Pancreas (tissue), 10 donors: ENCODE measurements around the gene CRYGN. TPM values are rescaled to one million over a fixed set of nuclear protein-coding genes. Genes with fewer than 3 reads are reported as not detected.
A peak's percentile ranks its signal among the peaks of the same experiment; 100 is the strongest.

ENCODE experiments used
- ATAC-seq, 4 donors: fragments of 200-7000 bp; cut with Tn5 transposase; one replicate each; pipeline versions ENCODE4 v1.8.0 to v1.9.1; 2020; ENCODE audit warnings: mild to moderate bottlenecking in 4 of 4, moderate library complexity in 4 of 4
- DNase-seq, 6 donors: peaks; one replicate each; pipeline ENCODE4 v3.0.0-alpha.2; 2020
- FAIRE-seq: peaks from 2 replicates; lab custom pipeline; 2012; peaks lifted over from hg19 to GRCh38; lab: Jason Lieb, UNC
- H3K27ac ChIP-seq, 4 donors: fragments of 200-600 bp; sonication (generic); 1 replicate in 3 of 4; 2 replicates in 1 of 4; pipeline versions ENCODE4 v1.5.0 to v1.8.0; 2020
- H3K27me3 ChIP-seq, 4 donors: fragments of 200-600 bp; one replicate each; pipeline ENCODE4 v1.8.0; 2021
- H3K36me3 ChIP-seq, 3 donors: fragments of 200-600 bp; sonication (generic) in 1 of 3; one replicate each; pipeline versions ENCODE4 v1.5.0 to v1.8.0; 2020 to 2021
- H3K4me1 ChIP-seq, 3 donors: fragments of 200-600 bp; one replicate each; pipeline ENCODE4 v1.8.0; 2021
- H3K4me3 ChIP-seq, 4 donors: fragments of 200-600 bp; sonication (generic) in 2 of 4; one replicate each; pipeline versions ENCODE4 v1.5.0 to v1.8.0; 2020 to 2021
- H3K9me3 ChIP-seq, 4 donors: fragments of 200-600 bp; one replicate each; pipeline ENCODE4 v1.8.0; 2021
- WGBS, 2 donors: extraction: QIAGEN DNeasy Blood & Tissue Kit; methylation state at CpG; one replicate each; pipeline ENCODE4 v1.1.7; 2013; 5-methylcytosine and 5-hydroxymethylcytosine counted together
- intact Hi-C, 3 donors: fragments of 100-400 bp; cut with DNase I; formaldehyde crosslinking; loops; one replicate each; pipeline versions ENCODE4 v1.11.1 to v1.14.2; 2022
- polyA plus RNA-seq, 2 donors: library from polyadenylated mRNA; stranded (reverse); fragments of 200-250 nt; gene quantifications; one replicate each; pipeline ENCODE4 v1.2.3, GENCODE V29; 2013
- total RNA-seq, 6 donors: library from RNA; stranded (reverse); fragmentation: NEBNext Ultra II Directional in 4 of 6; extraction: Animal tissue kit (Norgen Biotek cat#: 25700) in 4 of 6; gene quantifications; one replicate each; pipeline versions ENCODE4 v1.2.1 to v1.2.4, GENCODE V29; 2021 to 2023
- TF ChIP-seq, protein P1 (sequence below), 4 donors: fragments of 200-600 bp; sonication (generic) in 3 of 4; IDR thresholded peaks; one replicate each; pipeline versions ENCODE4 v1.5.0 to v1.8.0; 2021; ENCODE audit warnings: antibody characterized with exemption in 4 of 4
- donor health status: healthy with polysubstance abuse.
- donor health status: DM: no; HTN: no; CAD: no; lungs with moderate emphysema.
- donor health status: DM: no; HTN: no; CAD: no.
- donor health status: control.
- donor health status: control.
- donor health status: Bipolar disorder and iron deficiency.
- donor health status: DM: yes; HTN: yes; CAD: no.
- donor health status: DM: no; HTN: no; CAD: no.
- donor health status: DM: no; HTN: no; CAD: no.
- donor health status: DM: yes; HTN: yes; CAD: no.

The CRYGN gene
- total and polyA plus RNA-seq, 8 donors, result 0.07 to 0.18 (median 0.08) TPM; not detected in 4

DNA sequence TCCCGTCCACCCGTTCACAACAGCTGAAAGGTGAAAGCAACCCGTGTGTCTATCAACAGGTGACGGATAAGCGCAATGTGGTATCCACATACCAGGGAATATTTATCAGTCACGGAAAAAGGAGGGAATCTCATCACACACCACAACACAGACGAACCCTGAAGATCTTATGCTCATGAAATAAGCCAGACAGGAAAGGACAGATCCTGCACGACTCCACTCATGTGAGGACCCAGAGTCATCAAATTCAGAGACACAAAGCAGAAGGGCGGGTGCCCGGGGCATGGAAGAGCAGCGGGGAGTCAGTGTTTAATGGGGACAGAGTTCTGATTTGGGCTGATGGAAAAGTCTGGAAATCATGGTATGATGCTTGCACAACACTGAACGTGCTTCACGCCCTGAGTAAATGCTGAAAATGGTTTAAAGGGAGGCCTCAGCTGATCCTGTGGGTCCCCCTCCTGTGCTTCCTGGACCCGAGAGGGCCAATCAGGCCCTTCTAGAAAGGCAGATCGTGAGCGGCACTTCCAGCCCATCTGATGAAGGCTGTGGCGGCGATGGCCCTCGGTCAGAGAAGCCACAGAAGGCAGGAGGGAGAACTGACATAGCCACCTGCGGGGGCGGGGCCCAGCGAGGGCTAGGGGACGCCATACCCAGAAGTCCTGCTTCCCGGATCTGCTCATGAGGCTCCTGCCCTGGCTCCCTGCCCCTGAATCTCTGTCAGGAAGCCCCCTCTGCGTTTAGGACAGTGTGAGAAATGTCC lies 49.2 kb downstream of the CRYGN start:
- intact Hi-C loops, result no loop called here
- no peak for ATAC-seq
- WGBS, 2 donors, result 76 to 84% methylated on average over 25 of the region's 25 CpGs
- Histone ChIP-seq H3K4me3 (no peak overlapping the region), H3K27me3 (no peaks in the 10 kb centered on the region), H3K4me1 (no peaks in the 10 kb centered on the region), H3K36me3 (no peaks in the 10 kb centered on the region), H3K27ac (no peak overlapping the region), H3K9me3 (no peaks in the 10 kb centered on the region)
- peak in 1 of 6 donors; percentile 21 for DNase-seq
- FAIRE-seq, result no peak
- TF ChIP-seq, protein P1, sequence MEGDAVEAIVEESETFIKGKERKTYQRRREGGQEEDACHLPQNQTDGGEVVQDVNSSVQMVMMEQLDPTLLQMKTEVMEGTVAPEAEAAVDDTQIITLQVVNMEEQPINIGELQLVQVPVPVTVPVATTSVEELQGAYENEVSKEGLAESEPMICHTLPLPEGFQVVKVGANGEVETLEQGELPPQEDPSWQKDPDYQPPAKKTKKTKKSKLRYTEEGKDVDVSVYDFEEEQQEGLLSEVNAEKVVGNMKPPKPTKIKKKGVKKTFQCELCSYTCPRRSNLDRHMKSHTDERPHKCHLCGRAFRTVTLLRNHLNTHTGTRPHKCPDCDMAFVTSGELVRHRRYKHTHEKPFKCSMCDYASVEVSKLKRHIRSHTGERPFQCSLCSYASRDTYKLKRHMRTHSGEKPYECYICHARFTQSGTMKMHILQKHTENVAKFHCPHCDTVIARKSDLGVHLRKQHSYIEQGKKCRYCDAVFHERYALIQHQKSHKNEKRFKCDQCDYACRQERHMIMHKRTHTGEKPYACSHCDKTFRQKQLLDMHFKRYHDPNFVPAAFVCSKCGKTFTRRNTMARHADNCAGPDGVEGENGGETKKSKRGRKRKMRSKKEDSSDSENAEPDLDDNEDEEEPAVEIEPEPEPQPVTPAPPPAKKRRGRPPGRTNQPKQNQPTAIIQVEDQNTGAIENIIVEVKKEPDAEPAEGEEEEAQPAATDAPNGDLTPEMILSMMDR (IDR thresholded peaks at IDR 0.05), result no peak

DNA sequence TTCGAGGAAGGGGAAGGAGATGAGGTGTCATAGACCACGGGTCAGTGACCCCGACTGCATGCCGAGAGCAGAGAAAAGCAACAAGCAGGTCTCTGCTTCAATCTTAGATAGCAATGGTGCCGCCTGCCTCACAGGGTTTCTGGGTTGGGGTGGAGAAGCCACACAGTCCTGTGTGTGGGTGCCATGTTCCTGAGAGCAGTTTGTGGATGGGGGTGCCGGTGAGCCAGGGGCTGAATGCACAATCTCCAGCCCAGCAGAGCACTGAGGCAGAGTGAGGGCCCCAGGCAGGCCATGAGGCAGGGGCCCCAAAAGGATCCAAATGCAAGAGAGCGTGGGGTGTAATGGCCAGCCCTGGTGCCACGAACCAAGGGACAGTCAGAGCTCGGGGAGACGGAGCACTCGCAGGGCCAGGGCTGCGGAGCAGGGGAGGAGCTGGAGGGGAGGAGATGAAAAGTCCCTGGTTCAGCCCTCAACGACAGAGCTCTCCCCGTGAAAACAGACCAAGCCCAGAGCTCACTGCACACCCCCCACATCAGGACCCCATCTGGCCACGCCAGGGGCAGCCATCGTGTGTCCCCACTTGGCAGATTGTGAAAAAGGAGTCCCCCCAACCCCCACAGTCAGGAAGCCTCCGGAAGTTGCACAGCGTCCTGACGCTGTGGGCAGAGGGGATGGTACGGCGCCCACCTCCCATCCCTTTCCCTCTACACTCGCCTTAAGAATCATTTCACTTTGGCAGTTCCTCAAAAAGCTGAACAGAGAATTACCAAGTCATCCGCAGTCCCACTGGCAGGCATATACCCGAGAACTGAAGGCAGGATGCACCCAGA lies 50.0 kb downstream of the CRYGN start:
- Histone ChIP-seq H3K4me1 (no peaks in the 10 kb centered on the region), H3K36me3 (no peaks in the 10 kb centered on the region), H3K27me3 (no peaks in the 10 kb centered on the region), H3K4me3 (no peak overlapping the region), H3K9me3 (no peaks in the 10 kb centered on the region), H3K27ac (no peak overlapping the region)
- DNase-seq, result no peak
- no peak for ATAC-seq
- TF ChIP-seq, protein P1 (IDR thresholded peaks at IDR 0.05), result no peak
- WGBS, 2 donors, result 84 to 87% methylated on average over 24 of the region's 24 CpGs
- intact Hi-C loops, result no loop called here
- no peak for FAIRE-seq

DNA sequence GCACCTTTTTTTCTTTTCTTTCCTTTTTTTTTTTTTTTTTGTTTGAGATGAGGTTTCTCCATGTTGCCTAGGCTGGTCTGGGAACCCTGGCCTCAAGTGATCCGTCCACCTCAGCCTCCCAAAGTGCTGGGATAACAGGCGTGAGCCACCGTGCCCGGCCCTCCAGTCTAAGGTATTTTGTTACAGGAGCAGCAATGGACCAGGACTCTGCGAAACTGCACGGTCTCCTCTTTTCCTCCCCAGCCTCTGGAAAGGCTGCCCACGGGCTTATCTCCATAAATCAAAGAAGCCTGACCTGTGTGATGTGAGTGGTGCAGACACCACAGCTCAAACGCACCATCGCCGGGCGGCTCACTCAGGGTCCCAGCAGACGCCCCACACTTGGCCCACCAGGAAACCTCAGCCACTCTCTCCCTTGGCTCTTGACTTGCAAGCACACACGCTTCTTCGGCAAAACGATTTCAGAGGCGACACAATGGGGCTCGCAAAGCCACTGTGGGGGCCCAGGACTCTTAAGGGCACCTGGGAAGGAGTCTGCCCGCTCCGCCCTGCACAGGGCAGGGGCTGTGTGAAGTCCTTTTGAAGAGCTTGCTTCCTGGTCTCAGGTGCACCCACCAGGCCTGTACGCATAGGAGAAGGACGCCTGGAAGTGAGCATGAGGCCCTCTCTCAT lies 50.7 kb downstream of the CRYGN start:
- FAIRE-seq (no peak), DNase-seq (no peak), ATAC-seq (no peak)
- no peak overlapping the region for H3K27ac ChIP-seq
- TF ChIP-seq, protein P1 (IDR thresholded peaks at IDR 0.05), result no peak
- intact Hi-C loops, result no loop called here
- H3K36me3 ChIP-seq, result no peaks in the 10 kb centered on the region
- no peaks in the 10 kb centered on the region for H3K27me3 ChIP-seq
- H3K4me1 ChIP-seq, result no peaks in the 10 kb centered on the region
- WGBS, 2 donors, result 88 to 92% methylated on average over 21 of the region's 21 CpGs
- H3K9me3 ChIP-seq, result no peaks in the 10 kb centered on the region
- H3K4me3 ChIP-seq, result no peak overlapping the region

DNA sequence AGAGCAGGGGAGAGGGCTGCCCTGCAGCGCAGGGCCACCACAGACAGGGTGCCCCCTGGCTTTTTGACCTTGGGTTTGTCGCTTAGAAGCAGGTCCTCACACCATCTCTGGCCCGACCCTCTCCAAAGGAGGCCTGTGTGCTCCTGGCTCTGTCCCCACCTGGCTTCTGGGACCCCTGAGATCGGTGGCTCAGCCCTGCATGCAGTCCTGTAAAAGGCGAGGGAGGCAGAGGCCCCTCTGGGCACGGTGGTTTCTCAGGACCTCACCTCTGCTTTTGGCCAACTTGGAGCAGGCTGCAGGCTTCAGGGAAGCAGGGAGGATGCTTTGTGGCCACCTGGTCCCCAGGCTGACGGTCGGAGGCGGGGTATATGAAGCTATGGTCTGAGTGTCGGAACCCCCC lies 51.5 kb downstream of the CRYGN start:
- FAIRE-seq, result no peak
- Histone ChIP-seq H3K9me3 (no peaks in the 10 kb centered on the region), H3K4me3 (no peak overlapping the region), H3K27ac (no peak overlapping the region), H3K27me3 (no peaks in the 10 kb centered on the region), H3K4me1 (no peaks in the 10 kb centered on the region), H3K36me3 (no peaks in the 10 kb centered on the region)
- TF ChIP-seq, protein P1 (IDR thresholded peaks at IDR 0.05), result no peak
- no peak for ATAC-seq
- intact Hi-C loops, result no loop called here
- 88 to 93% methylated on average over 10 of the region's 10 CpGs for WGBS, 2 donors
- no peak for DNase-seq
